ENCODE data around the gene HOXB9. TPM values are rescaled to one million over a fixed set of nuclear protein-coding genes. Genes with fewer than 3 reads are reported as not detected.
A peak's percentile ranks its signal among the peaks of the same experiment; 100 is the strongest.

Gene HOXB9
- total and polyA plus RNA-seq, 2 donors from 2014 or later, result 29.2 to 45.8 TPM

DNA sequence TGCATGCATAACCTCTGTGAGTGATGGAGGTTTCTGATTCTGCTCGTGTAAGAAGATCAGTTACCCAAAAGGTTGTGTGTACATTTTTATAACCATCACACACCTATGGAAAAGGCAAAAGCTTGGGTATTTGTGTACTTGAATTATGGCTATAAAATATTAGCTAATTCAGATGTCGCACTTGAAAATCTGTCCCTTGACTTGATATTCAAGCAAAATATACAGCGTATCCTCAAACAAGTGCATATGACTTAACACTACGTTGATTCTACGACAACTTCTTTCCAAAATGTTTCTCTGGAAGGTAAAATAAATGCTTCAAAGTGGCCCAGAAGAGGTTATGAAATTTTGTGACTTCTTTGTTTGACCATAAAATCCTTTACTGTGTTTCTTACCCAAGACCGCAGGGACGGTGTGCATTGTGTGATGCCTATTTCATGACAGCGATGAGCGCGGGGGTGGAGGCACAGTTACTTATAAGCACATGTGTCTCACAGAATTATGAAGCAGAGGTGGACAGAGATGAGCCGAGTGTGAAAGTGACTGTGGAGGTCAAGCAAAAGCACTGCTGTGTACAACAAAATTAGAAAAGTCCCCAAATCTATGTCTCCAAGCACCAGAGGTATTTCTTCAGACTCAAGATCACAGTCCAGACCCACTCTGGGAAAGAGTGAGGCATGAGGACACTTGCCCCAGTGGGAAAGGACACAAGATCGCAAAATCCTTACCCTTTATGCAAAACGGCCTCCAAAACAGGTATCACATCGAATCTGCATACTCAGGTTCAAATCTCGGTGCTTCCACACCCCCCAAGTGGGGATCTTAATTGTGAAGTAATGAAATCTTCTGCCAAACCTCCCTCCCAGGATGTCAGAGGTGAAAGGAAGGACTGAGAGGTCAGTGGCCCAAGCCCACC is 4.1 kb upstream of the HOXB9 start:
- H3K27me3 ChIP-seq (ENCODE audit: control insufficient read depth, insufficient read depth, low read length), result peaks cover 52% of the 10 kb centered on the region
- H3K9me3 ChIP-seq (ENCODE audit: control insufficient read depth in 2 of 3, insufficient read depth in 1 of 3, low read length in 3 of 3), result no peaks in the 10 kb centered on the region
- FAIRE-seq (no peak), DNase-seq (peak in 3 of 5 donors; percentile 1 to 43 (median 2))
- TF ChIP-seq, protein P1, sequence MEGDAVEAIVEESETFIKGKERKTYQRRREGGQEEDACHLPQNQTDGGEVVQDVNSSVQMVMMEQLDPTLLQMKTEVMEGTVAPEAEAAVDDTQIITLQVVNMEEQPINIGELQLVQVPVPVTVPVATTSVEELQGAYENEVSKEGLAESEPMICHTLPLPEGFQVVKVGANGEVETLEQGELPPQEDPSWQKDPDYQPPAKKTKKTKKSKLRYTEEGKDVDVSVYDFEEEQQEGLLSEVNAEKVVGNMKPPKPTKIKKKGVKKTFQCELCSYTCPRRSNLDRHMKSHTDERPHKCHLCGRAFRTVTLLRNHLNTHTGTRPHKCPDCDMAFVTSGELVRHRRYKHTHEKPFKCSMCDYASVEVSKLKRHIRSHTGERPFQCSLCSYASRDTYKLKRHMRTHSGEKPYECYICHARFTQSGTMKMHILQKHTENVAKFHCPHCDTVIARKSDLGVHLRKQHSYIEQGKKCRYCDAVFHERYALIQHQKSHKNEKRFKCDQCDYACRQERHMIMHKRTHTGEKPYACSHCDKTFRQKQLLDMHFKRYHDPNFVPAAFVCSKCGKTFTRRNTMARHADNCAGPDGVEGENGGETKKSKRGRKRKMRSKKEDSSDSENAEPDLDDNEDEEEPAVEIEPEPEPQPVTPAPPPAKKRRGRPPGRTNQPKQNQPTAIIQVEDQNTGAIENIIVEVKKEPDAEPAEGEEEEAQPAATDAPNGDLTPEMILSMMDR (IDR thresholded peaks at IDR 0.05; ENCODE audit: borderline replicate concordance, extremely low read depth, insufficient read depth), result no peak
- no peak overlapping the region for H3K27ac ChIP-seq (ENCODE audit: low read depth in 2 of 2, low read length in 2 of 2)
- no peak overlapping the region for H3K9ac ChIP-seq (ENCODE audit: low read length in 3 of 3)
- intact Hi-C loops (cut with DNase I), result no loop called here
- H3K4me1 ChIP-seq (ENCODE audit: control insufficient read depth in 2 of 3, insufficient read depth in 2 of 3, low read depth in 1 of 3, low read length in 3 of 3), result peaks cover 0 to 2% (median 0%) of the 10 kb centered on the region in 3 donors
- no peak overlapping the region for H3K4me3 ChIP-seq (ENCODE audit: low read length in 3 of 3)
- H3K36me3 ChIP-seq (ENCODE audit: control insufficient read depth in 2 of 3, insufficient read depth in 3 of 3, low read length in 3 of 3), result no peaks in the 10 kb centered on the region

DNA sequence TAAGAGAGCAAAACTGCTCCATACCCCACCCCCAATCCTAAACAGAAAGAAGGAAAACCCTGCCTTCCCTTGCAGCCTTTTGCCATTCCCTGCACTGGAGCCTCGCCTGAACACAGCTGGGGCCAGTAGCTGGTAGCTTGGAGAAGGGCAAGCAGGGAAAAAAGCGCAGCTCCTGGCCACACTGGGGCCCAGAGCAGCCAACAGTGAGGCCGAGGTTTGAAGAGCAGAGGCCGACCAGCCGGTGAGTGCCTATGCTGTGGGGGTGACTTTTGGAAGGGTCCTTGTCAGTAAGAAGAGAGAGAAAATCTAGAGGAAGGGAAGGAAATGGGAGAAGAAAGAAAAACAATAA is 3.2 kb upstream of the HOXB9 start:
- TF ChIP-seq, protein P1 (IDR thresholded peaks at IDR 0.05; ENCODE audit: borderline replicate concordance, extremely low read depth, insufficient read depth), result no peak
- Histone ChIP-seq H3K36me3 (ENCODE audit: control insufficient read depth in 2 of 3, insufficient read depth in 3 of 3, low read length in 3 of 3) (no peaks in the 10 kb centered on the region), H3K27me3 (ENCODE audit: control insufficient read depth, insufficient read depth, low read length) (peaks cover 46% of the 10 kb centered on the region), H3K9me3 (ENCODE audit: control insufficient read depth in 2 of 3, insufficient read depth in 1 of 3, low read length in 3 of 3) (no peaks in the 10 kb centered on the region), H3K27ac (ENCODE audit: low read depth in 2 of 2, low read length in 2 of 2) (no peak overlapping the region), H3K9ac (ENCODE audit: low read length in 3 of 3) (no peak overlapping the region), H3K4me1 (ENCODE audit: control insufficient read depth in 2 of 3, insufficient read depth in 2 of 3, low read depth in 1 of 3, low read length in 3 of 3) (peaks cover 0 to 2% (median 0%) of the 10 kb centered on the region in 3 donors), H3K4me3 (ENCODE audit: low read length in 3 of 3) (no peak overlapping the region)
- FAIRE-seq, result no peak
- intact Hi-C loops (cut with DNase I), result no loop called here
- peak in 3 of 5 donors; percentile 1 to 36 (median 1) for DNase-seq

- no peak for FAIRE-seq
- TF ChIP-seq, protein P1 (IDR thresholded peaks at IDR 0.05; ENCODE audit: borderline replicate concordance, extremely low read depth, insufficient read depth), result no peak
- no peak overlapping the region for H3K4me3 ChIP-seq (ENCODE audit: low read length in 3 of 3)
- H3K9me3 ChIP-seq (ENCODE audit: control insufficient read depth in 2 of 3, insufficient read depth in 1 of 3, low read length in 3 of 3), result no peaks in the 10 kb centered on the region
- peak; percentile 17 to 42 (median 29) for DNase-seq
- no peaks in the 10 kb centered on the region for H3K36me3 ChIP-seq (ENCODE audit: control insufficient read depth in 2 of 3, insufficient read depth in 3 of 3, low read length in 3 of 3)
- no peak overlapping the region for H3K9ac ChIP-seq (ENCODE audit: low read length in 3 of 3)
- intact Hi-C loops (cut with DNase I), result no loop called here
- H3K4me1 ChIP-seq (ENCODE audit: control insufficient read depth in 2 of 3, insufficient read depth in 2 of 3, low read depth in 1 of 3, low read length in 3 of 3), result peaks cover 0 to 2% (median 0%) of the 10 kb centered on the region in 3 donors
- peaks cover 49% of the 10 kb centered on the region for H3K27me3 ChIP-seq (ENCODE audit: control insufficient read depth, insufficient read depth, low read length)
- H3K27ac ChIP-seq (ENCODE audit: low read depth in 2 of 2, low read length in 2 of 2), result no peak overlapping the region
Observed at GRCh38 chr17:48628649-48629410, 2.7 kb upstream of the HOXB9 start.

All from kidney (tissue), 14 donors.